Neutrophil (primary cell): ENCODE results near the gene NKD1.

Source experiments
- H3K27ac ChIP-seq: fragments of 200-600 bp; sonication (generic); 2 replicates; pipeline ENCODE4 v1.5.1; 2016; ENCODE audit warnings: mild to moderate bottlenecking, moderate library complexity
- H3K27me3 ChIP-seq: fragments of 200-600 bp; sonication (generic); 2 replicates; pipeline ENCODE4 v1.6.0; 2016; ENCODE audit warnings: mild to moderate bottlenecking
- H3K36me3 ChIP-seq: fragments of 200-600 bp; sonication (generic); 2 replicates; pipeline ENCODE4 v1.5.1; 2017
- H3K4me1 ChIP-seq, 2 experiments: fragments of 200-600 bp in 1 of 2; sonication (generic) in 1 of 2; 1 replicate in 1 of 2; 2 replicates in 1 of 2; pipeline versions ENCODE4 v1.5.1 to v1.6.1; 2013 to 2016; ENCODE audit warnings: low read depth in 1 of 2, low read length in 1 of 2, mild to moderate bottlenecking in 1 of 2, moderate library complexity in 1 of 2; ENCODE audit not compliant: control insufficient read depth in 1 of 2, insufficient read depth in 1 of 2
- H3K4me3 ChIP-seq, 2 experiments: fragments of 200-600 bp in 1 of 2; sonication (generic) in 1 of 2; 1 replicate in 1 of 2; 2 replicates in 1 of 2; pipeline ENCODE4 v1.5.1; 2013 to 2016; ENCODE audit warnings: low read depth in 1 of 2, low read length in 1 of 2, mild to moderate bottlenecking in 1 of 2, moderate library complexity in 1 of 2
- H3K9me3 ChIP-seq: fragments of 200-600 bp; sonication (generic); 2 replicates; pipeline ENCODE4 v1.5.1; 2016
- TF ChIP-seq, protein P1 (sequence below): fragments of 200-600 bp; sonication (generic); IDR thresholded peaks from 2 replicates; pipeline ENCODE4 v1.5.1; 2016; ENCODE audit warnings: antibody characterized with exemption

NKD1 gene

DNA sequence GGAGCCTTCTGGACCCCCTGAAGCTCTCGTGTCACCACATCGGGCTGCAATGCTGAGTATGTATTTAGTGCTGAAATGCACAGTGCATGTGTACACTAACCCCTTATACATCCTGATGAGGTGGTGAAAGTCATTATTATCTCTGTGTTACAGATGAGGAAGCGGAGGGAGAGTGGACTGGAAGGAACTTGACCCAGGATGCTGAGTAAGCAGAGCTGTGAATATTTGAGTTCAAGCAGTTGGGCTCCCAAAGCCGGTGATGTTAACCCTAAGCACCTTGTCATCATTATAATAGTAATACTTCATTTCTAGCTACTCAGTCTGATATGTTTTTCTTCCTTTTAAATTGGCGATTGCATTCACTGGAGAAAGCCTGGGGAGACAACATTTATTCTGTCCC lies 25.9 kb upstream of the NKD1 start:
- Histone ChIP-seq H3K27me3 (peaks cover 29% of the 10 kb centered on the region), H3K27ac (no peak overlapping the region), H3K9me3 (no peaks in the 10 kb centered on the region), H3K4me3 (no peak overlapping the region), H3K4me1 (no peaks in the 10 kb centered on the region), H3K36me3 (no peaks in the 10 kb centered on the region)
- TF ChIP-seq, protein P1, sequence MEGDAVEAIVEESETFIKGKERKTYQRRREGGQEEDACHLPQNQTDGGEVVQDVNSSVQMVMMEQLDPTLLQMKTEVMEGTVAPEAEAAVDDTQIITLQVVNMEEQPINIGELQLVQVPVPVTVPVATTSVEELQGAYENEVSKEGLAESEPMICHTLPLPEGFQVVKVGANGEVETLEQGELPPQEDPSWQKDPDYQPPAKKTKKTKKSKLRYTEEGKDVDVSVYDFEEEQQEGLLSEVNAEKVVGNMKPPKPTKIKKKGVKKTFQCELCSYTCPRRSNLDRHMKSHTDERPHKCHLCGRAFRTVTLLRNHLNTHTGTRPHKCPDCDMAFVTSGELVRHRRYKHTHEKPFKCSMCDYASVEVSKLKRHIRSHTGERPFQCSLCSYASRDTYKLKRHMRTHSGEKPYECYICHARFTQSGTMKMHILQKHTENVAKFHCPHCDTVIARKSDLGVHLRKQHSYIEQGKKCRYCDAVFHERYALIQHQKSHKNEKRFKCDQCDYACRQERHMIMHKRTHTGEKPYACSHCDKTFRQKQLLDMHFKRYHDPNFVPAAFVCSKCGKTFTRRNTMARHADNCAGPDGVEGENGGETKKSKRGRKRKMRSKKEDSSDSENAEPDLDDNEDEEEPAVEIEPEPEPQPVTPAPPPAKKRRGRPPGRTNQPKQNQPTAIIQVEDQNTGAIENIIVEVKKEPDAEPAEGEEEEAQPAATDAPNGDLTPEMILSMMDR, result no peak

DNA sequence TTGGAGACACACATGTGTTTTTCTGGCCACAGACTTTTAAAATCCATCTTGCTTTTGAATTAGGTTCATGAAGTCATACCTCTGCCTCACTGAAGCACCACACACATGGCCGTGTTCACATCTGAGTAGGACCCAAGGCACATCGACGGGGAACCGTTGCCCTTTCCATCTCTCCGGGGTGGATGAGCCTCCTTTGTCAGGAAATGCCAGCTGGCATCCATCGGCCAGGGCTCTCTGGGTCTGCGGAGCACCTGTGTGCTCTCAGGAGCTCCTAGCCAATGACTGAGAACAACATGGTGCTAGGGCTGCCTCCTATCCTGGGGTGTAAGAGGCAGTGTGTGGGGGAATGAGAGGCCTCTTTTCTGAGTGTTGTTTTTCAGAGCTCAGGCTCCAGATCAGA lies 24.5 kb upstream of the NKD1 start:
- Histone ChIP-seq H3K27ac (no peak overlapping the region), H3K27me3 (peaks cover 33% of the 10 kb centered on the region), H3K9me3 (no peaks in the 10 kb centered on the region), H3K4me1 (no peaks in the 10 kb centered on the region), H3K4me3 (no peak overlapping the region), H3K36me3 (no peaks in the 10 kb centered on the region)
- TF ChIP-seq, protein P1, result no peak

DNA sequence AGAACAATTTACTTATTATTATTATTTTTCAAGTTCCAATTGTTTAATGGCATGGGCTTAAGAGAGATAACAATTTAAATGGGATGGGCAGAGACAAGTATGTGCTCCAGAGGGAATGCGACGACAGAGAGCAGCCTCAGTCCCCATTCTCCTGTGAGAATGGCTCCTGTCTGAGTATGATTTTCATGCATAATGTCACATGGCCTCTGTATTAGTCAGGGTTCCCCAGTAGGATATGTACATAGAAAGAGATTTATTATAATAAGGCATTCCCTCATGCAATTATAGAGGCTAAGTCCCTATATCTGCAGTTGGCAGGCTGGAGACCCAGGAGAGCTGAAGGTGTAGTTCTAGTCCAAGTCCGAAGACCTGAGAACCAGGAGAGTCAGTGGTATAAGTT lies 22.9 kb upstream of the NKD1 start:
- Histone ChIP-seq H3K27me3 (peaks cover 31% of the 10 kb centered on the region), H3K27ac (no peak overlapping the region), H3K4me1 (no peaks in the 10 kb centered on the region), H3K4me3 (no peak overlapping the region), H3K9me3 (no peaks in the 10 kb centered on the region), H3K36me3 (no peaks in the 10 kb centered on the region)
- TF ChIP-seq, protein P1, result no peak

DNA sequence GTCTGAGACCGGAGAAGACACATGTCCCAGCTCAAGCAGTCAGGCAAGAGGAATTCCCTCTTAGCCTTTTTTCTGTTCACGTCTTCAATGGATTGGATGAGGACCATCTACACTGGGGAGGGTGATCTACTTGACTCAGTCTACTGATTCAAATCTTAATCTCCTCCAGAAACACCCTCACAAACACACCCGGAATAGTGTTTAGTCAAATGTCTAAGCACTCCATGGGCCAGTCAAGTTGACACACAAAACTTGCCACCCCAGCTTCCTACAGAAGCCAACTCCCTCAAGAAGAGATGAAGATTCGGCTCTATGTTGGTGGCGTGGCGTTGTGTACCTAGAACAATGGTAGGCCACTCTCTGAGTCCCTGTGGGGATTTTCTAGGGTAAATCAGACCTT lies 22.5 kb upstream of the NKD1 start:
- H3K36me3 ChIP-seq, result no peaks in the 10 kb centered on the region

DNA sequence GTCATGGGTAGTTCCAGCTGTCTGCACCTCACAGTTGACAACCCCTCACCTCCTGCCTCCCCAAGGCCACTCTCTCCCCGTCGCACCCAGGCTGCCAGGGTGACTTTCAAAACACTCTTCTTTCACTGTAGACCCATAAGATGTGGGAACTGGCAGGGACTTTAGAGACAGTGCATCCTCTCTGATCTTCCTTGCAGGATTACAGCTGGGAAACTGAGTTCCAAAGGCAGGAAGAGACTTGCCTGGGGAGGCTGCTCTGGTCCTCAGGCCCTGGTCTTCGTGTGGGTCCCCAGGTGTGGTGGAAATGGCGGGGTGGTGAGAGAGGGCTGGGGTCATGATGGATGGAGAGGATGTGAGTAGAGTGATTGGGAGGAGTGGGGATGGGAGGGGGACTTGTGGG lies 21.9 kb upstream of the NKD1 start:
- H3K9me3 ChIP-seq, result no peaks in the 10 kb centered on the region
- TF ChIP-seq, protein P1, result no peak
- H3K27ac ChIP-seq, result no peak overlapping the region
- H3K4me1 ChIP-seq, result no peaks in the 10 kb centered on the region
- peaks cover 33% of the 10 kb centered on the region for H3K27me3 ChIP-seq
- H3K36me3 ChIP-seq, result no peaks in the 10 kb centered on the region
- no peak overlapping the region for H3K4me3 ChIP-seq

More for the DNA sequence above, 22.5 kb upstream of the NKD1 start:
- H3K4me1 ChIP-seq, result no peaks in the 10 kb centered on the region
- no peak overlapping the region for H3K4me3 ChIP-seq
- TF ChIP-seq, protein P1, result no peak
- H3K27ac ChIP-seq, result no peak overlapping the region
- H3K27me3 ChIP-seq, result peaks cover 31% of the 10 kb centered on the region
- no peaks in the 10 kb centered on the region for H3K9me3 ChIP-seq

DNA sequence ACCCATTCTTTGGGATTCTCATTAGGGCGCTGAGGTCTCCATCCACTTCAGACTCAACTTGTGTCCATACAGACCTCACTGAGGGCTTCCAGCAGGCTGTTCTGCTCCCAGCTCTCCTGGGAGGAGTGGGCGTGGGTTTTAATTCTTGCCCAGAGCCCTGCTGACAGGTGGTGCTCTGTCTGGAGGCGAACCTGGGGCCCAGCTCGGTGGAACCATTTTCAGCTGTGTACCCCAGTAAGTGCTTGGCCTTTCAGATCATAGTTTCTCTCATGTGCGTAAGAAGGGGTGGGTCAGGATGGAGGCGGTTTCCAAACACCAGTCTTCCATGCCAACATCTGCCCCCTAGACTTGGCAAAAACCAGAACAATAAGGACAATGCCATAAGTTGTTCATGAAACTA lies 21.4 kb upstream of the NKD1 start:
- no peaks in the 10 kb centered on the region for H3K36me3 ChIP-seq
- TF ChIP-seq, protein P1, result no peak
- no peak overlapping the region for H3K4me3 ChIP-seq
- H3K4me1 ChIP-seq, result no peaks in the 10 kb centered on the region
- peaks cover 33% of the 10 kb centered on the region for H3K27me3 ChIP-seq
- H3K9me3 ChIP-seq, result no peaks in the 10 kb centered on the region
- H3K27ac ChIP-seq, result no peak overlapping the region
